ENCODE results near the gene FRMD5.

The FRMD5 gene

DNA sequence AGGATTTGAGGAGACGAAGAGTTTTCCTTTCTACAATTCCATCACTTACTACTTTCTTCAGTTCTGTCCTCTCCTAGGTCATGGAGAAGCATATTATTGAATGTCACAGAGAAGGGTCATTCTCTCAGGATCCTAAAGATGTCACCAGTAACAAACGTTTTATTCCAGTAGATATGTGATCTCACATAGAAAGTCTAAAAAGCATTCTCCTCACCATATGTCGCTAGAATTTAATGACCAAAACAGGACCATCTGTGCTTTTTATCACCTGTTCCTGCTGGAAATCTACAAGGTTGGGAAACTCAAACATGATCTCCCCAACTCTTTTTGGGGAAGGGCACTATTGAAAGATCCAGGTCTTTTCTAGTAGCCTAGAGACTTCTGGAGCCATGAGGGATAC, 24.0 kb upstream of the FRMD5 start:
- TF ChIP-seq, protein P1, sequence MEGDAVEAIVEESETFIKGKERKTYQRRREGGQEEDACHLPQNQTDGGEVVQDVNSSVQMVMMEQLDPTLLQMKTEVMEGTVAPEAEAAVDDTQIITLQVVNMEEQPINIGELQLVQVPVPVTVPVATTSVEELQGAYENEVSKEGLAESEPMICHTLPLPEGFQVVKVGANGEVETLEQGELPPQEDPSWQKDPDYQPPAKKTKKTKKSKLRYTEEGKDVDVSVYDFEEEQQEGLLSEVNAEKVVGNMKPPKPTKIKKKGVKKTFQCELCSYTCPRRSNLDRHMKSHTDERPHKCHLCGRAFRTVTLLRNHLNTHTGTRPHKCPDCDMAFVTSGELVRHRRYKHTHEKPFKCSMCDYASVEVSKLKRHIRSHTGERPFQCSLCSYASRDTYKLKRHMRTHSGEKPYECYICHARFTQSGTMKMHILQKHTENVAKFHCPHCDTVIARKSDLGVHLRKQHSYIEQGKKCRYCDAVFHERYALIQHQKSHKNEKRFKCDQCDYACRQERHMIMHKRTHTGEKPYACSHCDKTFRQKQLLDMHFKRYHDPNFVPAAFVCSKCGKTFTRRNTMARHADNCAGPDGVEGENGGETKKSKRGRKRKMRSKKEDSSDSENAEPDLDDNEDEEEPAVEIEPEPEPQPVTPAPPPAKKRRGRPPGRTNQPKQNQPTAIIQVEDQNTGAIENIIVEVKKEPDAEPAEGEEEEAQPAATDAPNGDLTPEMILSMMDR (IDR thresholded peaks at IDR 0.05; ENCODE audit: low read length, missing control alignments), result no peak
- H3K4me3 ChIP-seq (replicated peaks; ENCODE audit: low read depth, low read length), result no peak overlapping the region
- DNase-seq (ENCODE audit: low read depth), result no peak

DNA sequence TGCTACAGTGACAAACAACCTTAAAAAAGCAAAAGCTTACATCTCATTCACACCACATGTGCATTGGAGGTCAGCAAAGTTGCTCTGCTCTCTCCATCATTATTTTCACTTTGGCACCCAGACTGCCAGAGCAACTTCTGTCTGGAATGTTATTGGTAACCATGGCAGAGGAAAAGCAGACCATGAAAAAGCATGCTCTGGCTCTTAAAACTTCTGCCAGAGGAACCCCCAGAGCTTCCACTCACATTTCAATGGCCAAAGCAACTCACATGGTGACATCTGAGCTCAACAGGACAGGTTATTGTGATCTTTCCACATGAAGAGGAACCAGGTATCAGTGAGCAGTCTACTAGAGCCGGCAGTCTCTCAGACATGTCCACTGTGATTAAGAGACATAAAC, 21.9 kb upstream of the FRMD5 start:
- DNase-seq (ENCODE audit: low read depth), result no peak
- TF ChIP-seq, protein P1 (IDR thresholded peaks at IDR 0.05; ENCODE audit: low read length, missing control alignments), result no peak
- no peak overlapping the region for H3K4me3 ChIP-seq (replicated peaks; ENCODE audit: low read depth, low read length)

DNA sequence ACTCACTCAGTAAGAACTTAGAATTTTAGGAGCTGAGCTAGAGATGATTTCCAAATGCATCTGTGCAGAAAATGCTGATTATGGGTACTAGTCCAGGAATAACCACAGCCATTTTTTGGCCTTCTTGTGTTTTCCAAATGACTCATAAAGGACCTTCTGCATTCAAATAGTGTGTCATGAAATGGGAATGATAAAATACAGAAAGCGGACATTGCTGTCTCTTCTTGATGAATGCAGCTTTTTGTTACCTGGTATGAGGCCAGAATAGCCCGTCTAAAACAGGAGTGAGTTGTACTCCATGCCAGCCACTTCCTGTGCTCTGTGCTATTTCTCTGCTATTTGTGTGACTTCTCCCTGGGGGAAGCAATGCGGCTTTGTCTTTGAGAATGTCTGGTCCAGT, 20.5 kb upstream of the FRMD5 start:
- DNase-seq (ENCODE audit: low read depth), result peak; percentile 86
- TF ChIP-seq, protein P1 (IDR thresholded peaks at IDR 0.05; ENCODE audit: low read length, missing control alignments), result no peak
- no peak overlapping the region for H3K4me3 ChIP-seq (replicated peaks; ENCODE audit: low read depth, low read length)

DNA sequence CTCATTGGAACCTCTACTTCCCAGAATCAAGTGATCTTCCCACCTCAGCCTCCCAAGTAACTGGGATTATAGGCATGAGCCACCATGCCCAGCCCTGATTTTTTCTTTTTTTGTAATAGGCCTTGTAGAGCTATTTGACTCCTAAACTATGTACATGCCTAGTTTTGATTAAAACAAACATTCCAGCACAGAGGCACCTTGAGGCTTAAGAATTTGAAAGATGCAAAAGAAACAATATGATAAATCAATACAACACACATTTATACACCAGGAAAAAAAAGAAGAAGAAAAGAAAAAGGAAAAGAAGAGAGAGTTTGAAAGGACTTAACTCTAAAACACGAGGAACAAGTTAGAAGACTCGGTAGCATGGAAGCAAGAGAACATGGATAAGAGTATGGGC, 13.9 kb upstream of the FRMD5 start:
- no peak overlapping the region for H3K4me3 ChIP-seq (replicated peaks; ENCODE audit: low read depth, low read length)
- no peak for DNase-seq (ENCODE audit: low read depth)
- TF ChIP-seq, protein P1 (IDR thresholded peaks at IDR 0.05; ENCODE audit: low read length, missing control alignments), result no peak

DNA sequence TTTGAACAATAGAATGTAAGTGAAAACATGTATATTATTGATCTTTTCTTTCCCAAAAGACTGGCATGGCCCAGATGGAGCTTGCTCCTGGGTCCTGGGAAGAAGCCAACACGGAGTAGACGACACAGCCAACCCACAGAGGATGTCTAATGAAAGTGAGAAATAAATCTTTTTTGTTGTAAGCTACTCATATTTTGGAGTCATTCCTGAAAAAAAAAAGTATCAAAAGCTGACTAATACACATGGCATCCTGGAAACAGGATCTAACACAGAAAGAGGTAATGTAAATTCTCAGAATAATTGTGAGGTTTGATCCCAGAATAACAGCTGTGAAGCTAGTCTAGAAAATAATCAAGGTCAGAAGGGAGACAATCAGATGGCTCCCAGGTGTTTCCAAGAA, 12.6 kb upstream of the FRMD5 start:
- H3K4me3 ChIP-seq (replicated peaks; ENCODE audit: low read depth, low read length), result no peak overlapping the region
- DNase-seq (ENCODE audit: low read depth), result peak; percentile 71
- TF ChIP-seq, protein P1 (IDR thresholded peaks at IDR 0.05; ENCODE audit: low read length, missing control alignments), result no peak

DNA sequence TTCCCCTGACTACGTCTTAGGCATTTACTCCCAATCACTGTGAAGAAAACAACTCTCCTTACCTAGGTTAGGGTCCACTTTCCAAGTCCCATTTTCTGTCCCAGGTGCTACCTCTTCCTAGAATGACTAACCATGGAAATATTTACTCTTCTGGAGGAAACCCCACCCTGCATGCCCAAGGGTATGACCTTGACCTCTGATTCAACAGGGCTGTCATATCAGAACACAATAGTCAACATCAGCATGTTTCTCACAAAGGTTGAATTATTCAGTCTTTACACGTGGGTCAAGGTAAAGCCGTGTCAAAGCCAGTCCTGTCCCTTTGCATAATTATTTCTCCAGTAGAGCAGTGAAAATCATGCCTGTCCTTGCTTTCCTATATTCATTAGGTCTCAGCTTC, 4.3 kb upstream of the FRMD5 start:
- no peak for DNase-seq (ENCODE audit: low read depth)
- no peak overlapping the region for H3K4me3 ChIP-seq (replicated peaks; ENCODE audit: low read depth, low read length)
- TF ChIP-seq, protein P1 (IDR thresholded peaks at IDR 0.05; ENCODE audit: low read length, missing control alignments), result no peak

DNA sequence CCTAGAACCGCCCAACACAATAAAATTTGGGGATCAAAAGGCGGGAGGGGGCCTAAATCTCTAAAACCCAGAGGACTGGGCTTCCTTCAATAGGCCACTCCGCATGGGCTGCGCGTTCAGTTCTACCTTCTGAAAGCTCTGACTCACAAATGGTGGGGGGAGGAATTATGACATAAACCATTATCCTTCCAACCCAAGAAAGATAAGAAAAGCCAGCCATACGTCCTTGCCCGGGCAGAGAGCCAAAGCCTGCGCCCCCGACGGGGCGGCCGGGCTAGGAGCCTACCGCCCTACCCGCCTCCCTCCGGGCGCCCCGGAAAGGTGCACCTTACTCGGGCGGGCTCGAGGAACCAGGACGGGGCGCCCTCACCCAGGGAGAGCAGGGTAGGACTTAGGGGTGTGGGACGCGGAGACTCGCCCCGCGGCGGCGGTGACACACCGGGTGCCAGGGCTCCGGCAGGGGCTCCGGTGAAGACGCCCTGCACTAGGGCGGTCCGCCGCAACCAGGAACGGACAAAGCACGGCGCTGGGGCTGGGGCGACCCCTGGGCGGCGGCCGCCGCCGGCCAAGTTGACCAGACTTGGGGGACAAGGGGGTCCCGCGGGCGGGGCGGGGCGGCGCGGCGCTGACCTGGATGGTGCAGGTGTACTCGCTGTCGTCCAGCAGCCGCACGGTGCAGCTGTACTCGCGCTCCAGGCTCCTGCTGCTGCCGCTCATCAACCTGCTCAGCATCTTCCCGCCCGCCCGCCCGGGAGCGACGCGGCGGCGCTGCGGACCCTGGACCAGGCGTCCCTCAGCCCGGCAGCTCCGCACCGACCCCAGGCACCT, 534 bp downstream of the FRMD5 start:
- DNase-seq (ENCODE audit: low read depth), result peak; percentile 89
- peak overlapping the region; percentile 57 for H3K4me3 ChIP-seq (replicated peaks; ENCODE audit: low read depth, low read length)
- TF ChIP-seq, protein P1 (IDR thresholded peaks at IDR 0.05; ENCODE audit: low read length, missing control alignments), result no peak

Data from fibroblast of pulmonary artery (primary cell).